HG03460 (cell line): ENCODE data around the gene CCL13.
"Not testable (repeated sequence)": the region's sequence is repeated elsewhere in the genome, so short reads cannot be mapped to it uniquely, and the experiment has no call there.

Experiments
- ATAC-seq: cut with Tn5 transposase; IDR thresholded peaks from one replicate; pipeline ENCODE4 v1.9.1; 2021; ENCODE audit not compliant: unreplicated experiment

The CCL13 gene

DNA sequence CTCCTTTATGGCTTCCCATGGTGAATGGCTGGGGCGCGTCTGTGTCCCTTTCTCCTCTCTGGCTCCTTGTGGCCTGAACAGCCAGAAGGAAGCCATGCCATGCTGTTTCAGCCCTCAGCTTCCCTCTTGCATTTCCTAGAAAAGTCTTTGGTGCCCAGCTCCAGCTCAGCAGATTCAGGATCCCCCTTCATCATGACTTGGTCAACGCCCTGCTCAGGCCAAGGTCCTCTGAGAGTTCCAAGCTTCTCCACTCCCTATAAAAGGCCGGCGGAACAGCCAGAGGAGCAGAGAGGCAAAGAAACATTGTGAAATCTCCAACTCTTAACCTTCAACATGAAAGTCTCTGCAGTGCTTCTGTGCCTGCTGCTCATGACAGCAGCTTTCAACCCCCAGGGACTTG, at the start of gene CCL13:
CCL13 (plus strand) TSS at position 287 of the 400 bp plus-strand sequence; CDS start at position 334, 47 bp downstream.
- ATAC-seq = no peak

DNA sequence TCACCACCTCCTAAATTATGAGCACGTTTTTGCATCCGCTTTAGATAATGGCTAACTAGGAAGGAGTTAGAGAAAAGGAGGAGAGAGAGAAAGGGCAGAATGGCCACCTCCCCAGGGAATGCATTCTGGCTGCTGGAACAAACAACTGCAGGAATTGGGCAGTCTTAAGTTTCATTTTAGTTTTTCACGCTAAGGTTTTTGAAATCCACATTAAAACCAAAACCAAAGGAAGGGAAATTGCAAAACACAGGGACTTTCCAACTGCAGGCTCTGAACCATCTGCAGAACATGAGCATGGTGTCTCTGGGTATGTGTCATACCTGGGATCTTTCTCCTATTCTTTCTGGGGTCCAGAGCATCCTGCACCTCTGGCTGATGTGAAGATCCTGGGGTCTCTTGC, 49.2 kb upstream of the CCL13 start:
- ATAC-seq = no peak

DNA sequence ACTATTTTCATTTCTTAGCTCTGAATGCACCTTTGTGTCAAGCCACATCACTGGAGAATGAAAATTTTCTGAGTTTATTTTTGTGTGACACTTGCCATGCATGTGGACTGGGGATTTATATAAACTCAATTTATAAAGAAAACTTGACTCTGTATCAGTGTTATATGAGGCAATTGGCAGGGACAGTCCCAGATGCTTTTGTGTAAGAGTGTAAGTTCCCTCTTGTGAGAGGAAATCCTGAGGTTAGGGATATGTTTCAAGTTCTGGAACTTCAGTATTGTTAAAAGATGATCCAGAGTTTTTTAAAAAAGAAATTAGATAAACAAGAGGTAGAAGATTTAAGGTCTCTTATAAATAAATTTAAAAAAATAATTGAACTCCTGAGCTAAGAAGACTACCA, 47.9 kb upstream of the CCL13 start:
- ATAC-seq = no peak

DNA sequence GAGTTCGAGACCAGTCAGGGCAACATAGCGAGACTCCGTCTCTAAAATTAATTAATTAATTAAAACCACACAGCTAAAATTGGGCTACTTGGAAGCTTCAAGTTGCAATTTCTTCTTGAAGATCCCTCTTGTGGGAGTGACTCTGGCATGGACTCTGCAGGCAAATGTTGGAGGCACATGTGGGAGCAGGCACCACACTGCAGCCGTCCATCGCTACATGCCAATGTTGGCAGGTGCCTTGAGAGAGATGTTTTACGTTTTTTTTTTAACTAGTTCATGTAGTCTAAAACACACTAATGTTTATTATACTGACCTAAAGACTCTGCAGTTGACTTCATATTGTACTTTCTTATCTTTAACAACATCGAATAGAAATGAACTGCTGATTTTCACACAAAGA, 45.0 kb upstream of the CCL13 start:
- ATAC-seq = no peak

GRCh38 chr17:34312080-34312479, 44.2 kb upstream of the CCL13 start:
- no peak for ATAC-seq

GRCh38 chr17:34313164-34313563, 43.1 kb upstream of the CCL13 start:
- no peak for ATAC-seq

- no peak for ATAC-seq
Observed at GRCh38 chr17:34314279-34314678, 42.0 kb upstream of the CCL13 start.

- no peak for ATAC-seq
Observed at GRCh38 chr17:34318474-34318873, 37.8 kb upstream of the CCL13 start.

DNA sequence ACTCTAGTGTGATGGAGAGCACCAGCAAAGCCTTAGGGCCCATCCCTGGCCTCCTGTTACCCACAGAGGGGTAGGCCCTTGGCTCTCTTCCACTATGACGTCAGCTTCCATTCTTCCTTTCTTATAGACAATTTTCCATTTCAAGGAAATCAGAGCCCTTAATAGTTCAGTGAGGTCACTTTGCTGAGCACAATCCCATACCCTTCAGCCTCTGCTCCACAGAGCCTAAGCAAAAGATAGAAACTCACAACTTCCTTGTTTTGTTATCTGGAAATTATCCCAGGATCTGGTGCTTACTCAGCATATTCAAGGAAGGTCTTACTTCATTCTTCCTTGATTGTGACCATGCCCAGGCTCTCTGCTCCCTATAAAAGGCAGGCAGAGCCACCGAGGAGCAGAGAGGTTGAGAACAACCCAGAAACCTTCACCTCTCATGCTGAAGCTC, 37.2 kb upstream of the CCL13 start, which contains the start of gene CCL8:
CCL8 (plus strand) TSS at position 397 of the 445 bp plus-strand sequence. CDS start 67 bp downstream, outside the sequence.
- no peak for ATAC-seq

GRCh38 chr17:34321964-34322363, 34.3 kb upstream of the CCL13 start:
- ATAC-seq = no peak

- ATAC-seq = not testable (repeated sequence)
Observed at GRCh38 chr17:34327580-34327979, 28.7 kb upstream of the CCL13 start.

- no peak for ATAC-seq
Observed at GRCh38 chr17:34337701-34338100, 18.6 kb upstream of the CCL13 start.

- no peak for ATAC-seq
Observed at GRCh38 chr17:34339138-34339770, 17.0 kb upstream of the CCL13 start.

- no peak for ATAC-seq
Observed at GRCh38 chr17:34341916-34342315, 14.4 kb upstream of the CCL13 start.

DNA sequence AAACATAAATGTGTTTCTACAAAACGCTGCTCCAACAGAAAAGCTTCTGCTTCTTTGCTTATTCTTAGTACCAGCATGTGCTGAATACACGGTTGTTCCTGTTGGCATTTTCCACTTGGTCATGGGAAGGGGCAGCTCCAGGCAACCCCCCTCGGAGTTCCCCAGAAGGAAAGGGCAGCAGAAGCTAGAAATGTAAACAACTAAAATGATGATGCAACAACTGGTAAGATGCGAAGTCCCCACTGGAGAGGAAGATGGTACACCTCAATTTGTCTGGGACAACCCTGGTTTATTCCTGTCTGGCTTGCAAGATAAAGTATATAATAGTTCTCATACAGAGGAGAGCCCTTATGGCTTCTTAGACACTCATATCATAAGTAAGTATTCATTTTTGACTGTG, 9.2 kb upstream of the CCL13 start:
- no peak for ATAC-seq

DNA sequence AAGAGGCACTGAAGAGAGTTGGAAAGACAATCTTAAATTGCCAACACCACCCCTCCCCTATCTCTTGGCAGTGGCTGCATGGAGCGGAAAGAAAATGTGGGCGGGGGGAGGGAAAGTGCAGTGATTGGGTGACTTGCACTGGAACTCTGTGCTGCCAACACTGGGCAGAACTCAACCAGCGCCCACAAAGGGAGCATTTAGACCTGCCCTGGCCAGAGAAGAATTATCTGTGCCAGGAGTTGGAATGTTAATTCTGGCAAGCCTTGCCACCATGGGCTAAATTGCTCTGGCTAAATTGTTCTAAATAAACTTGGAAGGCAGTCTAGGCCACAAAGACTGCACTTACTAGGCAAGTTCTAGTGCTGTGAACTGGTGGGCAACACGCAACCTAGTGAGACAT, 6.5 kb upstream of the CCL13 start:
- ATAC-seq = no peak

DNA sequence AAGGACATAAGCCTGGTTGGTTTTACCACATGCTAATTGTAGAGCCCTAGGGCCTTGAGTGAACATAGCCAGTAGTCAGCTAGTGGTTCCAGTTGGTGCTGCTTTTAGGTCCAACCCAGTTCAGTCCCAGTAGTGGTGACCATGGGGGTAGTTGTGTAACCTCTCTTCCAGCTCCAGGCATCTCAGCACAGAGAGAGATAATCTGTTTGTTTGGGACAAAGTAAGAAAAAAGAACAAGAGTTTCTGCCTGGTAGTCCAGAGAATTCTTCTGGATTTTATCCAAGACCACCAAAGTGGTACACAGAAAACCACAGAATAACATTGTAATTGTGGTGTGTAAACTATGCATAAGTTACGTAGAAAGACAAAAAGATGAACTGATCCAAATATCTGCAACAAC, 5.2 kb upstream of the CCL13 start:
- no peak for ATAC-seq

- ATAC-seq = no peak
Observed at GRCh38 chr17:34352191-34352590, 4.1 kb upstream of the CCL13 start.

DNA sequence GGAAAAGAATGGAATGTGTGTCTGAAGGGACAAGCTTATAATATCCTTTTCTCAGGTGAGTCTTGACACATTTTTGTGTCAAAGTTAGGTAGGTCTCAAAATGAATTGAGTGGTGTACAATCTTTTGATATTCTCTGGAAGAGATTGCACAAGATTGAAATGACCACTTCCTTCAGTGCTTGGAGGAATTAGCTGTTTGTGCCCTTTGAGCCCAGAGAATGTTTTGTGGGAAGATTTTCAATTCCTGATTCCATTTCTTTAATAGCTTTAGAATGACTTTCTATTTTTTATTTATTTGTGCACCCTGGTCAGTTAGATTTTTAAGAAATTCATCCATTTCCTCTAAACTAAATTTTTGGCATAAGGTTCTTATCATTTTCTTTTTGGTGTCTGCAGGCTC, 1.6 kb upstream of the CCL13 start:
- no peak for ATAC-seq

- no peak for ATAC-seq
Observed at GRCh38 chr17:34357398-34357797, 1.1 kb downstream of the CCL13 start.

DNA sequence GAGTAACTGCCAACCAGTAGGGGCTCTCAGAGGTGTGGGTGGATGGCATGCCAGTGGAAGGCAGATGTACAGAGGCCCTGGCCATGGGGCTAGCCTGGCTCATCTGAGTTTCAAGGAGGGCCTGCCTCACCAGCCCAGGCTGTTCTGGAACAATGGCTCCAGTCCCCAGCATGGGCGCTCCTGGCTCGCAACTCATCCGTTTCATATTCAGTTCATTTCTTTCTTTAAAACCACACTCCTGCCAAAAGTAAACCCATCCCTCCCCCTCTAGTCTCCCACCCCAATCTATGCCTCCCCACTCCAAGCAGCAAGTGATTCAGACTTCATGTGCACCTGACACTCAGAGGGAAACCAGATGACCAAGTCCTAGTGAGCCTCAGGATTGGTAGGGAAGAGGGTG, 2.4 kb downstream of the CCL13 start:
- no peak for ATAC-seq

DNA sequence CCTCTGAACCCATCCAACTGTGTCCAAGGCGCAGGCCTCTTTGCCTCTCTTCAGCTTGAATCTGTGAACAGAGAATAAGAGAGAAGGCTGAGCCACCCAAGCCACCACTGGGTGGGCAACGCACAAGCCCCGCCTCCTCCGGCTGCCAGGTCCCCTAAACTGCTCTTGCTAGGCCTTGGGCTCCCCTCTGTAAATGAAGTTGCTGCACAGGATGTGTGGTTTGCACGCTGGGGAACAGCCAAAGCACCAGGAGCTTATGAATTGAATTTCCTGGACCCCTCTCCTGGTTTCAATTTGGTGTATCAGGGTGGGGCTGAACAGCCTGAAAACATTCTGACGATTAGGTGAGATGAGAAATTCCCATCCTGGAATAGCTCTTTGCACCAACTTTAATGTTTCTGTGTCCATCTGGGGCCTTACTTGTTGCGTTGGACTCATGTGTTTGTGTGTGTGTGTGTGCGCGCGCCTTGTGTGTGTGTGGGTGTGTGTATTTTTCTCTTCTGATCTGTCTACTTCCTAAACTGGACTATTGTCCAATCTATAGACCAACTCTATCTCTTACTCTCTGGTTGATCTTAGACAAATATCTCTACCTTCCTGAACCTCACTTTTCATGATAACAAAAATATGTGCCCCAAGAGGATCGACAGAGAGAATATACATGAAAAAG, 4.5 kb downstream of the CCL13 start:
- ATAC-seq = no peak
